DND-41 (cell line): Measurements from ENCODE around the gene FKBP1C.
"Not testable (repeated sequence)": the region's sequence is repeated elsewhere in the genome, so short reads cannot be mapped to it uniquely, and the experiment has no call there.

Experiments used
- ATAC-seq: fragments of 200-7000 bp; cut with Tn5 transposase; 3 replicates; pipeline ENCODE4 v1.9.1; 2021; ENCODE audit warnings: low read depth; ENCODE audit not compliant: insufficient read depth
- DNase-seq: peaks from one replicate; pipeline ENCODE4 v3.0.0-alpha.2; 2020
- H2AFZ ChIP-seq: 2 replicates; pipeline ENCODE4 v1.6.0; 2012; ENCODE audit warnings: low read depth, low read length
- H3K27ac ChIP-seq: 2 replicates; pipeline ENCODE4 v1.5.1; 2012; ENCODE audit warnings: low read length, inconsistent platforms
- H3K27me3 ChIP-seq: fragments of 200-600 bp; sonication (generic); 2 replicates; pipeline ENCODE4 v1.6.0; 2012; ENCODE audit warnings: low read length, mild to moderate bottlenecking, inconsistent platforms; ENCODE audit not compliant: insufficient read depth, poor library complexity
- H3K36me3 ChIP-seq: 2 replicates; pipeline ENCODE4 v1.5.1; 2012; ENCODE audit warnings: low read length, inconsistent platforms; ENCODE audit not compliant: insufficient read depth
- H3K4me1 ChIP-seq: 2 replicates; pipeline ENCODE4 v1.5.1; 2012; ENCODE audit warnings: mild to moderate bottlenecking, low read length; ENCODE audit not compliant: insufficient read depth
- H3K4me2 ChIP-seq: 2 replicates; pipeline ENCODE4 v1.6.0; 2012; ENCODE audit warnings: mild to moderate bottlenecking, moderate library complexity, low read length, inconsistent platforms; ENCODE audit not compliant: insufficient read depth
- H3K4me3 ChIP-seq, 2 experiments: fragments of 200-600 bp in 1 of 2; shearing (Covaris generic) in 1 of 2; 2 replicates each; pipeline ENCODE4 v1.5.1; 2012 to 2016; ENCODE audit warnings: inconsistent platforms in 2 of 2, low read length in 2 of 2, mild to moderate bottlenecking in 2 of 2, low read depth in 1 of 2, moderate library complexity in 1 of 2
- H3K79me2 ChIP-seq: 2 replicates; pipeline ENCODE4 v1.6.0; 2012; ENCODE audit warnings: low read length, inconsistent platforms; ENCODE audit not compliant: insufficient read depth
- H3K9ac ChIP-seq: 2 replicates; pipeline ENCODE4 v1.6.0; 2012; ENCODE audit warnings: low read depth, mild to moderate bottlenecking, inconsistent platforms, low read length, moderate library complexity
- H3K9me3 ChIP-seq: 2 replicates; pipeline ENCODE4 v1.5.1; 2012; ENCODE audit warnings: low read length, moderate library complexity, mild to moderate bottlenecking, inconsistent platforms; ENCODE audit not compliant: insufficient read depth, severe bottlenecking
- H4K20me1 ChIP-seq: 2 replicates; pipeline ENCODE4 v1.6.0; 2012; ENCODE audit warnings: low read length; ENCODE audit not compliant: insufficient read depth
- CTCF ChIP-seq: IDR thresholded peaks from 2 replicates; pipeline ENCODE4 v1.5.1; 2012; ENCODE audit warnings: borderline replicate concordance, low read length, moderate library complexity, mild to moderate bottlenecking; ENCODE audit not compliant: poor library complexity, severe bottlenecking; ENCODE audit errors: extremely low read depth
- EZH2 ChIP-seq: IDR thresholded peaks from 3 replicates; pipeline ENCODE4 v1.6.1; 2012; ENCODE audit warnings: borderline replicate concordance, low read depth, mild to moderate bottlenecking, moderate library complexity, low read length, inconsistent platforms; ENCODE audit not compliant: severe bottlenecking

The FKBP1C gene

DNA sequence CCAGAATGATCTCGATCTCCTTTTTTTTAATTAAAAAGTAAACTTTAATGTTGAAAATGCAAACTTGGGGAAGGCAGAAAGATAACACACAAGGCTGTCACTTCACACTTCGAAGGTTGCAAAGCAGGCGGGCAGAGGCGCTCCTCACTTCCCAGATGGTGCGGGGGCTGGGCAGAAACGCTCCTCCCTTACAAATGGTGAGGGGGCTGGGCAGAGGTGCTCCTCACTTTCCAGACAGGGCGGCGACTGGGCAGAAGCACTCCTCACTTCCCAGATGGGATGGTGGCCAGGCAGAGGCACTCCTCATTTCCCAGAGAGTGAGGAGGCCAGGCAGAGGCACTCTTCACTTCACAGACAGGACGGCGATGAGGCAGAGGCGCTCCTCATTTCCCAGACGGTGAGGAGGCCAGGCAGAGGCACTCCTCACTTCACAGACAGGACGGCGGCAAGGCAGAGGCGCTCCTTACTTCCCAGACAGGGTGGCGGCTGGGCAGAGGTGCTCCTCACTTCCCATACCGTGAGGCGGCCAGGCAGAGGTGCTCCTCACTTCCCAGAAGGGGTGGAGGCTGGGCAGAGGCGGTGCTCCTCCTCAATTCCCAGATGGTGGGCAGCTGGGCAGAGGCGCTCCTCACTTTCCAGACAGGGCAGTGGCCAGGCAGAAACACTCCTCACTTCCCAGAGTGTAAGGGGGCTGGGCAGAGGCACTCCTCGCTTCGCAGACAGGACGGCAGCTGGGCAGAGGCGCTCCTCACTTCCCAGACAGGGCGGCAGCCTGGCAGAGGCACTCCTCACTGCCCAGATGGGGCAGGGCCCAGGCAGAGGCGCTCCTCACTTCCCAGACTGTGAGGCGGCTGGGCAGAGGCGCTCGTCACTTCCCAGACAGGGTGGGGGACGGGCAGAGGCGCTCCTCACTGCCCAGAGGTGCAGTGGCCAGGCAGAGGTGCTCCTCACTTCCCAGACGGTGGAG lies 16.9 kb downstream of the FKBP1C start:
- not testable (repeated sequence) for H3K79me2 ChIP-seq, H3K9ac ChIP-seq, H3K36me3 ChIP-seq, ATAC-seq, H3K4me1 ChIP-seq, H3K9me3 ChIP-seq, H3K27me3 ChIP-seq, H3K27ac ChIP-seq, H3K4me2 ChIP-seq, H4K20me1 ChIP-seq, H2AFZ ChIP-seq, H3K4me3 ChIP-seq, DNase-seq

DNA sequence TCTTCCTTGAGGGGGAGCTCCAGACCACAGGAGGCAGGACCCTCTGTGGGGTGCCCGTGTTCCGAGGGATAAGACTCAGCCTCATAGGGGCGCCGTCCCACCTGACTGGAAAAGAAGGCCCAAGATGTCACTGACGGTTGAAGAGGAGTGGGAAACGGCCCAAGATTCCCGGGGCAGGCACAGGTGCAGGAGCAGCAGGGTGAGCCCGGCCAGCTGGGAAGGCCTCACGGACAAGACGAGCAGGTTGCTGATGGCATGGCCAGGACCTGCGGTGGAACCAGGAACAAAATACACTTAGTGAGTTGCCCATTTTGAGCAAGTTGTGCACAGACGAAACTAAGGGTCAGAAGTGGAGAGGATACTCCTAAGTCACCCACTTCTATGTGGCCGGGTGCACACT lies 18.8 kb downstream of the FKBP1C start:
- H3K27ac ChIP-seq, H3K79me2 ChIP-seq, H4K20me1 ChIP-seq, H3K9ac ChIP-seq, H3K4me3 ChIP-seq, H3K36me3 ChIP-seq, ATAC-seq, H3K4me1 ChIP-seq, H3K9me3 ChIP-seq, H2AFZ ChIP-seq, DNase-seq, H3K27me3 ChIP-seq, H3K4me2 ChIP-seq: not testable (repeated sequence)

GRCh38 chr6:63230511-63230910 lies 19.2 kb downstream of the FKBP1C start:
- H3K27me3 ChIP-seq, H3K79me2 ChIP-seq, H3K36me3 ChIP-seq, H2AFZ ChIP-seq, H3K4me3 ChIP-seq, H3K27ac ChIP-seq, ATAC-seq, H3K9ac ChIP-seq, H4K20me1 ChIP-seq, H3K4me2 ChIP-seq, H3K4me1 ChIP-seq, H3K9me3 ChIP-seq, DNase-seq: not testable (repeated sequence)

GRCh38 chr6:63236398-63236817 lies 25.1 kb downstream of the FKBP1C start:
- H3K4me2 ChIP-seq = no peak overlapping the region
- no peaks in the 10 kb centered on the region for H3K27me3 ChIP-seq
- H3K4me1 ChIP-seq = no peaks in the 10 kb centered on the region
- no peaks in the 10 kb centered on the region for H3K9me3 ChIP-seq
- H3K36me3 ChIP-seq = no peaks in the 10 kb centered on the region
- no peak for ATAC-seq
- no peak overlapping the region for H3K4me3 ChIP-seq
- DNase-seq = no peak
- H3K79me2 ChIP-seq = no peaks in the 10 kb centered on the region
- no peak overlapping the region for H3K9ac ChIP-seq
- no peak for TF ChIP-seq EZH2
- TF ChIP-seq CTCF = no peak
- H3K27ac ChIP-seq = no peak overlapping the region
- no peaks in the 10 kb centered on the region for H4K20me1 ChIP-seq
- H2AFZ ChIP-seq = no peak overlapping the region

- TF ChIP-seq CTCF (no peak), EZH2 (no peak)
- Histone ChIP-seq H3K4me1 (no peaks in the 10 kb centered on the region), H3K36me3 (no peaks in the 10 kb centered on the region), H4K20me1 (no peaks in the 10 kb centered on the region), H3K27me3 (no peaks in the 10 kb centered on the region), H3K9me3 (no peaks in the 10 kb centered on the region), H2AFZ (no peak overlapping the region), H3K27ac (no peak overlapping the region), H3K4me2 (no peak overlapping the region), H3K4me3 (no peak overlapping the region), H3K79me2 (no peaks in the 10 kb centered on the region), H3K9ac (no peak overlapping the region)
- ATAC-seq (no peak), DNase-seq (no peak)
Observed at GRCh38 chr6:63245420-63245819, 34.2 kb downstream of the FKBP1C start.
